Thyroid gland (tissue), 4 donors: Measurements from ENCODE around the gene WDR4.

Experiments
- POLR2A ChIP-seq, 2 donors: fragments of 450-650 bp; IDR thresholded peaks; one replicate each; pipeline ENCODE4 v1.6.1; 2017; ENCODE audit warnings: antibody characterized with exemption in 2 of 2, mild to moderate bottlenecking in 2 of 2, moderate library complexity in 1 of 2
- TF ChIP-seq, protein P1 (sequence below), 6 experiments: fragments of 200-600 bp in 3 of 6; fragments of 450-650 bp in 3 of 6; sonication (generic) in 3 of 6; IDR thresholded peaks; one replicate each; pipeline ENCODE4 v1.5.1; 2016 to 2019; ENCODE audit warnings: antibody characterized with exemption in 6 of 6, mild to moderate bottlenecking in 2 of 6, inconsistent platforms in 1 of 6, moderate library complexity in 1 of 6

DNA sequence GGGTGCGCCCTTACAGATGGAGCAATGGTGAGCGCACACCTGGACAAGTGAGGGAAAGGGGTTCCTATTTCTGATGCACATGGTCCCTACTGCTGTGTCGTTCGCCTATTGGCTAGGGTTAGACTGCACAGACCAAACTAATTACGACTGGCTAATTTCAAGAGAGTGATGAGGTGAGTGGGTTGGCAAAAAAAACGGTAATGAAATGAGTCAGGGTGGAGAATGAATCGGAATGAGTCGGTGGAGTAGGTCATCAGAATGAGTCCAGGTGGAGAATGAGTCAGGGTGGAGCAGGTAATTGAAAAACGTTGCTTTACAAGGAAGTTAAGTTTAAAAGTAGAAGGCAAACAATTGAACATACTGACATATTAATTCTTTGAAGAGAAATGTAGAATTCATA lies 79.8 kb downstream of the WDR4 start:
- TF ChIP-seq, protein P1, sequence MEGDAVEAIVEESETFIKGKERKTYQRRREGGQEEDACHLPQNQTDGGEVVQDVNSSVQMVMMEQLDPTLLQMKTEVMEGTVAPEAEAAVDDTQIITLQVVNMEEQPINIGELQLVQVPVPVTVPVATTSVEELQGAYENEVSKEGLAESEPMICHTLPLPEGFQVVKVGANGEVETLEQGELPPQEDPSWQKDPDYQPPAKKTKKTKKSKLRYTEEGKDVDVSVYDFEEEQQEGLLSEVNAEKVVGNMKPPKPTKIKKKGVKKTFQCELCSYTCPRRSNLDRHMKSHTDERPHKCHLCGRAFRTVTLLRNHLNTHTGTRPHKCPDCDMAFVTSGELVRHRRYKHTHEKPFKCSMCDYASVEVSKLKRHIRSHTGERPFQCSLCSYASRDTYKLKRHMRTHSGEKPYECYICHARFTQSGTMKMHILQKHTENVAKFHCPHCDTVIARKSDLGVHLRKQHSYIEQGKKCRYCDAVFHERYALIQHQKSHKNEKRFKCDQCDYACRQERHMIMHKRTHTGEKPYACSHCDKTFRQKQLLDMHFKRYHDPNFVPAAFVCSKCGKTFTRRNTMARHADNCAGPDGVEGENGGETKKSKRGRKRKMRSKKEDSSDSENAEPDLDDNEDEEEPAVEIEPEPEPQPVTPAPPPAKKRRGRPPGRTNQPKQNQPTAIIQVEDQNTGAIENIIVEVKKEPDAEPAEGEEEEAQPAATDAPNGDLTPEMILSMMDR (IDR thresholded peaks at IDR 0.05): no peak
- TF ChIP-seq POLR2A (IDR thresholded peaks at IDR 0.05): no peak
